B cell (primary cell): ENCODE data around the gene CH25H. TPM values are rescaled to one million over a fixed set of nuclear protein-coding genes. Genes with fewer than 3 reads are reported as not detected.

Experiments
- ATAC-seq: fragments of 200-7000 bp; cut with Tn5 transposase; one replicate; pipeline ENCODE4 v1.10.0; 2021; ENCODE audit warnings: low read depth, mild to moderate bottlenecking, moderate number of reproducible peaks, moderate library complexity
- CTCF ChIA-PET: fragments of 350-600 bp; sonication (Branson Sonifier 250); formaldehyde crosslinking; loops from one replicate; lab custom pipeline; 2021; ENCODE audit warnings: antibody characterized with exemption, inconsistent platforms; lab: Charles Lee
- POLR2A ChIA-PET: fragments of 350-600 bp; sonication (Branson Sonifier 250); formaldehyde crosslinking; loops from one replicate; lab custom pipeline; 2021; ENCODE audit warnings: antibody characterized with exemption; lab: Charles Lee
- DNase-seq: peaks from one replicate; pipeline ENCODE4 v3.0.0; 2013
- H2AFZ ChIP-seq: 2 replicates; pipeline ENCODE4 v1.6.1; 2012; ENCODE audit warnings: mild to moderate bottlenecking, low read depth, low read length; ENCODE audit not compliant: insufficient read depth, poor library complexity, severe bottlenecking
- H3K27ac ChIP-seq, 2 donors: 1 replicate in 1 of 2; 2 replicates in 1 of 2; pipeline ENCODE4 v1.5.1; 2012 to 2013; ENCODE audit warnings: low read length in 2 of 2, mild to moderate bottlenecking in 2 of 2, moderate library complexity in 1 of 2
- H3K27me3 ChIP-seq, 4 experiments: fragments of 200-600 bp in 1 of 4; sonication (generic) in 1 of 4; replicated peaks in 1 of 4; 1 replicate in 2 of 4; 2 replicates in 2 of 4; pipeline versions ENCODE4 v1.6.1 to v1.7.0; 2013 to 2016; ENCODE audit warnings: low read length in 3 of 4, mild to moderate bottlenecking in 2 of 4, mixed read lengths in 1 of 4, moderate library complexity in 1 of 4; ENCODE audit not compliant: insufficient read depth in 4 of 4, control insufficient read depth in 3 of 4; ENCODE audit errors: control extremely low read depth in 1 of 4
- H3K36me3 ChIP-seq, 2 experiments: replicated peaks in 1 of 2; 1 replicate in 1 of 2; 2 replicates in 1 of 2; pipeline versions ENCODE4 v1.6.1 to v1.7.1; 2013; ENCODE audit warnings: low read length in 1 of 2; ENCODE audit not compliant: insufficient read depth in 2 of 2, control insufficient read depth in 1 of 2; ENCODE audit errors: control extremely low read depth in 1 of 2, extremely low read depth in 1 of 2
- H3K4me1 ChIP-seq, 2 donors: fragments of 200-600 bp in 1 of 2; sonication (generic) in 1 of 2; 1 replicate in 1 of 2; 2 replicates in 1 of 2; pipeline versions ENCODE4 v1.5.1 to v1.6.1; 2013 to 2017; ENCODE audit warnings: low read length in 2 of 2; ENCODE audit not compliant: control insufficient read depth in 2 of 2, insufficient read depth in 2 of 2
- H3K4me2 ChIP-seq: replicated peaks from 2 replicates; pipeline ENCODE3; 2012; ENCODE audit warnings: mild to moderate bottlenecking, low read depth, low read length; ENCODE audit not compliant: poor library complexity, severe bottlenecking
- H3K4me3 ChIP-seq, 5 experiments: fragments of 200-600 bp in 1 of 5; sonication (generic) in 1 of 5; 1 replicate in 3 of 5; 2 replicates in 2 of 5; pipeline versions ENCODE4 v1.5.1 to v1.7.0; 2011 to 2016; ENCODE audit warnings: low read length in 4 of 5, mild to moderate bottlenecking in 4 of 5, low read depth in 2 of 5, control low read depth in 1 of 5, moderate library complexity in 1 of 5; ENCODE audit not compliant: insufficient read depth in 1 of 5; ENCODE audit errors: control extremely low read depth in 1 of 5, extremely low read depth in 1 of 5
- H3K79me2 ChIP-seq: fragments of 200-600 bp; sonication (generic); one replicate; pipeline ENCODE4 v1.6.0; 2016; ENCODE audit warnings: low read length; ENCODE audit not compliant: control insufficient read depth, insufficient read depth
- H3K9ac ChIP-seq: fragments of 200-600 bp; sonication (generic); 2 replicates; pipeline ENCODE4 v1.6.1; 2017; ENCODE audit warnings: mild to moderate bottlenecking, low read length, moderate library complexity
- H3K9me3 ChIP-seq, 3 donors: one replicate each; pipeline versions ENCODE4 v1.6.1 to v1.7.1; 2013; ENCODE audit warnings: low read length in 2 of 3; ENCODE audit not compliant: control insufficient read depth in 2 of 3, insufficient read depth in 1 of 3; ENCODE audit errors: control extremely low read depth in 1 of 3
- H4K20me1 ChIP-seq: 2 replicates; pipeline ENCODE4 v1.6.0; 2012; ENCODE audit warnings: mild to moderate bottlenecking, low read length; ENCODE audit not compliant: insufficient read depth, control insufficient read depth, poor library complexity, severe bottlenecking
- H3K27ac Mint-ChIP-seq: one replicate; pipeline ENCODE4 v1.8.0; 2021; ENCODE audit warnings: mixed read lengths
- H3K27me3 Mint-ChIP-seq: one replicate; pipeline ENCODE4 v1.8.0; 2021; ENCODE audit warnings: mixed read lengths
- H3K4me1 Mint-ChIP-seq: one replicate; pipeline ENCODE4 v1.8.0; 2021; ENCODE audit warnings: mixed read lengths
- H3K4me3 Mint-ChIP-seq: one replicate; pipeline ENCODE4 v1.8.0; 2021; ENCODE audit warnings: mixed read lengths
- H3K9me3 Mint-ChIP-seq: one replicate; pipeline ENCODE4 v1.8.0; 2022; ENCODE audit warnings: mixed read lengths; ENCODE audit not compliant: insufficient read depth
- EZH2 ChIP-seq: IDR thresholded peaks from 2 replicates; pipeline ENCODE4 v1.6.1; 2012; ENCODE audit warnings: borderline replicate concordance, low read depth, mild to moderate bottlenecking, moderate library complexity, low read length; ENCODE audit not compliant: insufficient read depth, poor library complexity, severe bottlenecking
- WGBS: methylation state at CpG from one replicate; pipeline ENCODE4 v1.1.5; 2013; ENCODE audit warnings: missing lambda C conversion rate; ENCODE audit not compliant: insufficient coverage; 5-methylcytosine and 5-hydroxymethylcytosine counted together
- intact Hi-C: fragments of 100-400 bp; cut with micrococcal nuclease; formaldehyde crosslinking; loops from one replicate; pipeline ENCODE4 v1.10.0; 2022
- polyA plus RNA-seq: library from polyadenylated mRNA; depleted of rRNA; stranded (reverse); fragments of >200 nt; gene quantifications from 2 replicates; pipeline ENCODE4 v1.2.3, GENCODE V29; 2012
- total RNA-seq, 2 donors: library from RNA; stranded (reverse); fragments of 120-200 nt in 1 of 2; gene quantifications; 1 replicate in 1 of 2; 2 replicates in 1 of 2; pipeline versions ENCODE4 v1.2.3 to v1.2.4, GENCODE V29; 2013 to 2022
- TF ChIP-seq, protein P1 (sequence below): fragments of 200-600 bp; IDR thresholded peaks from one replicate; pipeline ENCODE4 v1.8.0; 2022; ENCODE audit warnings: antibody characterized with exemption, mild to moderate bottlenecking

The CH25H gene
- total and polyA plus RNA-seq, 2 donors (not counting 1 experiment from before 2014, with no cell fraction given) = not detected

DNA sequence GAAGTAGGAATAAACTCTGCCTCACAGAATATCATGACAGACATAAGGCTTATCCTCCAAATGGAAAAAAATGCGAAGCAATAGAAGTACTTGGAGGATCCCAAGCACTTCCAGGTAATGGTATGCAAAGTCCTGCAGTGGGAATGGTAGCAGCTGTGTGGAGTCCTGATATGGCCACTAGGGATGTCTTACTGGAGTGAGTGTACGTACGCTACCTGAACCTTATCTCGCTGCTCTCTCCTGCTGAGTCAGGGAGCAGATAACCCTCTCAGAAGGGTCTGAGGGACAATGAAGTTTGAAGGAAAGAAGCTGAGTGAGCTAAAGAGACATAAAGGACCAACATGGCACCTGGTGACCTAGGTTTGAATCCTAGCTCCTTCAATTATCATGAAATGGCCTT lies 42.2 kb downstream of the CH25H start:
- Histone ChIP-seq H3K4me2 (no peak overlapping the region), H3K27me3 (no peaks in the 10 kb centered on the region), H2AFZ (no peak overlapping the region), H3K9ac (no peak overlapping the region), H4K20me1 (no peaks in the 10 kb centered on the region), H3K4me3 (no peak overlapping the region), H3K27ac (no peak overlapping the region), H3K9me3 (no peaks in the 10 kb centered on the region), H3K4me1 (peaks cover 12 to 14% of the 10 kb centered on the region in 2 donors), H3K36me3 (no peaks in the 10 kb centered on the region), H3K79me2 (no peaks in the 10 kb centered on the region)
- Mint-ChIP-seq H3K9me3 (no peaks in the 10 kb centered on the region), H3K4me3 (no peak overlapping the region), H3K4me1 (peaks cover 15% of the 10 kb centered on the region), H3K27ac (no peak overlapping the region), H3K27me3 (peaks cover 16% of the 10 kb centered on the region)
- no peak for TF ChIP-seq EZH2
- TF ChIP-seq, protein P1, sequence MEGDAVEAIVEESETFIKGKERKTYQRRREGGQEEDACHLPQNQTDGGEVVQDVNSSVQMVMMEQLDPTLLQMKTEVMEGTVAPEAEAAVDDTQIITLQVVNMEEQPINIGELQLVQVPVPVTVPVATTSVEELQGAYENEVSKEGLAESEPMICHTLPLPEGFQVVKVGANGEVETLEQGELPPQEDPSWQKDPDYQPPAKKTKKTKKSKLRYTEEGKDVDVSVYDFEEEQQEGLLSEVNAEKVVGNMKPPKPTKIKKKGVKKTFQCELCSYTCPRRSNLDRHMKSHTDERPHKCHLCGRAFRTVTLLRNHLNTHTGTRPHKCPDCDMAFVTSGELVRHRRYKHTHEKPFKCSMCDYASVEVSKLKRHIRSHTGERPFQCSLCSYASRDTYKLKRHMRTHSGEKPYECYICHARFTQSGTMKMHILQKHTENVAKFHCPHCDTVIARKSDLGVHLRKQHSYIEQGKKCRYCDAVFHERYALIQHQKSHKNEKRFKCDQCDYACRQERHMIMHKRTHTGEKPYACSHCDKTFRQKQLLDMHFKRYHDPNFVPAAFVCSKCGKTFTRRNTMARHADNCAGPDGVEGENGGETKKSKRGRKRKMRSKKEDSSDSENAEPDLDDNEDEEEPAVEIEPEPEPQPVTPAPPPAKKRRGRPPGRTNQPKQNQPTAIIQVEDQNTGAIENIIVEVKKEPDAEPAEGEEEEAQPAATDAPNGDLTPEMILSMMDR = no peak
- 100% methylated on average over 4 of the region's 4 CpGs for WGBS
- ChIA-PET CTCF (interaction anchor here (2.0 kb wide), 1 partner anchor 230 kb away, joined by 5 read pairs; no protein-coding TSS in a partner anchor), POLR2A (no interaction called here)
- intact Hi-C loops = no loop called here
- ATAC-seq = no peak
- DNase-seq = no peak

DNA sequence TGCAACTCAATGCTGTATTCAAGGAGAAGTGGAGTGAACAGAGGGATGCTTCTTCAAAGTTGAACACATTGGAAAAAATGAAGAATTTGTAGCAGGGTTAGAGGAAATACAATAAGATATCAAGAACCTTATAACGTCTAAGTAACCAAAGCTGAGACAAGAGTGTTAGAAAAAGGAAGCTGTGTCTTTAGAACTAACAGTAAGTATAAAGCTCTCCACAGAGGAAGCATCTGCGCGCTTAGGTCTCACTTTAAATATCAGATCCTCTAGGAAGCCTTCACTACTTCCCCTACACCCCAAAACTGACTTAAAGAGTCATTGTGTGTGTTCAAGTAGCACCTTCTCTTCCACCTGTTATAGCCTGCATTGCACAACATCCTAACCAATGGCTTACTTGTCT lies 43.0 kb downstream of the CH25H start:
- DNase-seq = peak; percentile 17
- Histone ChIP-seq H3K79me2 (no peaks in the 10 kb centered on the region), H4K20me1 (no peaks in the 10 kb centered on the region), H3K27ac (peak overlapping the region in 1 of 2 donors; percentile 56), H2AFZ (peak overlapping the region; percentile 70), H3K9me3 (peaks cover 0 to 1% (median 0%) of the 10 kb centered on the region in 3 donors), H3K4me3 (peak overlapping the region in 4 of 5 experiments; percentile 16 to 61 (median 27)), H3K27me3 (no peaks in the 10 kb centered on the region), H3K4me1 (peaks cover 12 to 14% of the 10 kb centered on the region in 2 donors), H3K9ac (peak overlapping the region; percentile 64), H3K36me3 (no peaks in the 10 kb centered on the region), H3K4me2 (peak overlapping the region; percentile 69)
- POLR2A ChIA-PET = no interaction called here
- intact Hi-C loops = no loop called here
- peak; percentile 31 for ATAC-seq
- Mint-ChIP-seq H3K27me3 (peaks cover 16% of the 10 kb centered on the region), H3K4me3 (peak overlapping the region; percentile 79), H3K9me3 (no peaks in the 10 kb centered on the region), H3K27ac (peak overlapping the region; percentile 4), H3K4me1 (peaks cover 15% of the 10 kb centered on the region)
- CTCF ChIA-PET = interaction anchor here (1.1 to 2.3 kb wide), 3 partner anchors 12 to 230 kb away, joined by 3 to 7 read pairs (median 5); no protein-coding TSS in a partner anchor
- WGBS = no CpG with 5 or more reads among the region's 3 CpGs
- TF ChIP-seq EZH2 = no peak
- TF ChIP-seq, protein P1 = no peak
